NCI-H524 treated with DMSO at 0.1 percent for 48 hours (cell line): ENCODE data around the gene CLEC4M.
A peak's percentile ranks its signal among the peaks of the same experiment; 100 is the strongest.

ENCODE experiments used
- DNase-seq: peaks from one replicate; lab custom pipeline; 2025; lab: John Stamatoyannopoulos, UW

The CLEC4M gene, protein sequence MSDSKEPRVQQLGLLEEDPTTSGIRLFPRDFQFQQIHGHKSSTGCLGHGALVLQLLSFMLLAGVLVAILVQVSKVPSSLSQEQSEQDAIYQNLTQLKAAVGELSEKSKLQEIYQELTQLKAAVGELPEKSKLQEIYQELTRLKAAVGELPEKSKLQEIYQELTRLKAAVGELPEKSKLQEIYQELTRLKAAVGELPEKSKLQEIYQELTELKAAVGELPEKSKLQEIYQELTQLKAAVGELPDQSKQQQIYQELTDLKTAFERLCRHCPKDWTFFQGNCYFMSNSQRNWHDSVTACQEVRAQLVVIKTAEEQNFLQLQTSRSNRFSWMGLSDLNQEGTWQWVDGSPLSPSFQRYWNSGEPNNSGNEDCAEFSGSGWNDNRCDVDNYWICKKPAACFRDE

DNA sequence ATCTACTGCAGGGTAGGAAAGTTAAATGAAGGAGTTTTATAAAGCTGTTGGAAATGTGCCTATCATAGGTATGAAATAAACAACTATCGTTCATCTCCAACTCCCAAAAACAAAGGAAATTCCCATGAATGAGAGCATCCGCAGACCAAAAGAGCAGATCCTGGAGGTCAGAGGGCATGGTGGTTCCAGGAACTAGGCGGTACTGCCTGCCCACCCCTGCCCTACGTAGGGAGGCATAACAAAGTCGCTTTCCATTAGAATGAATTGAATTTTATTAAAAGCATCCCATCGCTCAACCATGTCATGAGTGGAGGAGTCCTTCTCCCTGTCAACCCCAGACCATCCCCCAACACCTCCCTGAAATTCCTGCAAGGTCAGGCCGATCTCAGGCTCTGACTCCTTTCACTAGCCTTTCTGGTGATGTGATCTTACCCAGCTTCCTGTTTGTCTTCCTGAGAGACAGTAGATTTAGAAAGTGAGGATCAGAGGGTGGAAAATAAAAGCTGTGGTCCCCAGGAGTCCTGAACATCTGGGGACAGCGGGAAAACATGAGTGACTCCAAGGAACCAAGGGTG is at the start of gene CLEC4M:
Gene CLEC4M (plus strand): TSS at position 525 of the 575 bp plus-strand sequence. CDS start 24 bp downstream, at position 549.
- DNase-seq = no peak

DNA sequence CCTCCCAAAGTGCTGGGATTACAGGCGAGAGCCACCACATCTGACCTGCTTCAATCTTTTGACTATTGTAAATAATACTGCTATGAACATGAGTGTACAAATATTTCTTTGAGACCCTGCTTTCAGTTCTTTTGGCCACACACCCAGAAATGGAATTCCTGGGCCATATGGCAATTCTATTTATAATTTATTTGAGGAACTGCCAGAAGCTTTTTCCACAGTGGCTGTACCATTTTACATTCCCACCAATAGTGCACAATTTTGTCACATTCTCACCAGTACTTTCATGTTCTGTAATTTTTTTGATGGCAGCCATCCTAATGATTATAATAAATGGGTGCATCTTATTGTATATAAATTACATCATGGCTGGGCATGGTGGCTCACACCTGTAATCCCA is 47.4 kb upstream of the CLEC4M start:
- no peak for DNase-seq

DNA sequence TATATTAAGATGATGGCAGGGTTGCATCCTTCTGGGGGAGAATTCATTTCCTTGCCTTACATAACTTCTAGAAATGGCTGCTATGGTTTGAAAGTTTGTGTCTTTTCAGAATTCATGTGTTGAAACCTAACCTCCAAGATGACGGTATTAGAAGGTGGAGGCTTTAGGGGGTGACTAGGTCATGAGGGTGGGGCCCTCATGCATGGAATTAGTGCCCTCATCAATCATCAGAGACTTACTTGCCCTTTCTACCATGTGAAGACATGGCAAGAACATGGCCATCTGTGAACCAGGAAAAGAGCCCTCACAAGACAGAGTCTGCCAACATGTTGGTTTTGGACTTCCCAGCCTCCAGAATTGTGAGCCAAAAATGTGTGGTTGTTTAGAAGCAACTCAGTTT is 46.3 kb upstream of the CLEC4M start:
- no peak for DNase-seq

DNA sequence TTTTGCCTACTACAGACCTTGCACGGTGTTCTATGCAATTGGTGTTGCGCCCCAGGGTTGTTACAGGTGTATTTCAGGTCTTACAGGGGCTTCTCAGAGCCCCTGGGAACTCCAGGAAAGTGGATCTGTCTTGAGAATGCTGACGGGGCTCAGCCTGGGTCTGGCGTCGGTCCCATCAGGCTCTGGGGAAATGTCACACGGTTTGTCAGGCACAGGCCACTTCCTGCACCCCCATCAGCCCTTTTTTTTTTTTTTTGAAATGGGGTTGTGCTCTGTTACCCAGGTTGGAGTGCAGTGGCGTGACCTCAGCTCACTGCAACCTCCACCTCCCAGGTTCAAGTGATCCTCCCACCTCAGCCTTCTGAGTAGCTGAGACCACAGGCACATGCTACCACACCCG is 44.4 kb upstream of the CLEC4M start:
- DNase-seq = no peak

DNA sequence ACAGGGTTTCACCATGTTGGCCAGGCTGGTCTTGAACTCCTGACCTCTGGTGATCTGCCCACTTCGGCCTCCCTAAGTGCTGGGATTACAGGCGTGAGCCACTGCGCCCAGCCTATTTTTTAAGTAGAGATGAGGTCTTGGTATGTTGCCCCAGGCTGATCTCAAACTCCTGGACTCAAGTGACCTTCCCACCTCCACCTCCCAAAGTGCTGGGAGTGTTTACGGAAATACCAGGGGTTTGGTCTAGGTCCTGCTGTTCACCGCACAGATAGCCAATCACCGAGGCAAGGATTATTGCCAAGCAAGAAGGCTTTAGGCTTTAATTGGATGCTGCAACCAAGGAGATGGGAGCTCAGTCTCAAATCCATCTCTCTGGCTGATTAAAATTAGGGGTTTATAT is 42.7 kb upstream of the CLEC4M start:
- DNase-seq = no peak

DNA sequence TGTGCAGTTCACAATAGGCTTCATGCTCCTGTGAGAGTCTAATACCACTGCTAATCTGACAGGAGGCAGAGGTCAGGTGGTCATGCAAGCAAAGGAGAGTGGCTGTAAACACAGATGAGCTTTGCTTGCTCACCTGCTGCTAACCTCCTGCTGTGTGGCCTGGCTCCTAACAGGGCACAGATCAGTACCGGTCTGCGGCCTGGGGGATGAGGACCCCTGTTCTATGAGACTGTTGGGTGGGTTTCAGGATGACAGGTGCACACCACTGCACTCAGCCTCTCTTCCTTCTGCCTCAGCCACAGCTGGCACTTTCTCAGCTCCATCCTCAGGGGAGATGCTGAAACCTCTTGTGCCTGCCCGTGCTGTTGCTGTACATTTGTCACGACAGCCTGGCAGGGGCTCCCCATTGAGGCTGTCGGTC is 40.8 kb upstream of the CLEC4M start:
- DNase-seq = peak; percentile 98

DNA sequence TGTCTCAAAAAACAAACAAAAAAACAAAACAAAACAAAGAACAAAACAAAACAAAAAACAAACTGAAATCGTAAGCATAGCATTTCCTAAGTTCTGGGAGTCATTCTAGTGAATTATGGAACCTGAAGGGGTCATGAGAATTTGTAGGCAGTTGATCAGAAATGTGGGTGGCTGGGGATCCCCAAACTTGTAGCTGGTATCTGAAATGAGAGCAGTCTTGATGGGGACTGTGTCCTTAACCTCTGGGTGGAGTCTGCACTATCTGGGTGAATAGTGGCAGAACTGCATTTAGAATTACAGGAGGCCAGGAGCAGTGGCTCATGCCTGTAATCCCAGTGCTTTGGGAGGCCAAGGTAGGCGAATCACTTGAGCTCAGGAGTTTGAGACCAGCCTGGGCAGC is 37.3 kb upstream of the CLEC4M start:
- DNase-seq = no peak

DNA sequence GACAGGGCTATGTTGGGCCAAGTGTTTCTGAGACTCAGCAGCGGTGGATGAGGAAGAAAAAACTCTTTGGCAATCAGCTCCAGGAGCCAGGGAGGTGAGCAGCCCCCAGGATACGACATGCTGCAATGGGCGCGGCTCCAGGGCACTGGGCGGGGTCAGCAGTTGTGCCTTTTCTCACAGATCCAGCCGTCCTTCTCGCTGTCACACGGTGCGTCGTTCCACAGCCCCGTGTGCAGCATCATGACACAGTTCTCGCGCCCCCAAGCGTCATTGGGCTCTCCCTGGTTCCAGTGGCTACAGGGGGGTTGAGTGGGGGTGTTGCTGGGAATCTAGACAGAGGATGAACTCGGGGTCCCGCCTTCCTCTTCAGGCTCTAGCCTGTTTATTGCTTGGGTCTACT is 33.8 kb upstream of the CLEC4M start:
- no peak for DNase-seq

DNA sequence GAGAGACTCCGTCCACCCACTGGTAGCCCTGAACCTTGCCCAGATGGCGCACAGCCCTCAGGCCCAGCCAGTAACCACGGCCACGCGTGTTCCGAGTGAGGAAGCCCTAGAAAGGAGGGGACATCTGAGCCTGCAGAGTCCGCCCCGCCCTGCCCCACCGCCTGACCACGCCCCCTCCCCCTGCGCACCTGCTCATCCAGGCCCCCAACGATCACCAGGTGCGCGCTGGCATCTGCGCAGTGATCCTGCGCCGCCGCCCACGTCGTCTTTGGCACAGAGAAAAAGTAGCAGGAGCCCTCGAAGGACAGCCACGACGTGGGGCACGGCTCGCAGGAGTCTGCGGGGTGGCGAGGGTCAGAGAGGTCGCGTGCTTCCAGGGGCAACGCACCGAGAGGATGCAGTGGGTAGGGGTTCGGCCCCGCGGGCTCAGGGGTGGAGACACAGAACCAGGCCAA is 33.2 kb upstream of the CLEC4M start:
- DNase-seq = no peak

DNA sequence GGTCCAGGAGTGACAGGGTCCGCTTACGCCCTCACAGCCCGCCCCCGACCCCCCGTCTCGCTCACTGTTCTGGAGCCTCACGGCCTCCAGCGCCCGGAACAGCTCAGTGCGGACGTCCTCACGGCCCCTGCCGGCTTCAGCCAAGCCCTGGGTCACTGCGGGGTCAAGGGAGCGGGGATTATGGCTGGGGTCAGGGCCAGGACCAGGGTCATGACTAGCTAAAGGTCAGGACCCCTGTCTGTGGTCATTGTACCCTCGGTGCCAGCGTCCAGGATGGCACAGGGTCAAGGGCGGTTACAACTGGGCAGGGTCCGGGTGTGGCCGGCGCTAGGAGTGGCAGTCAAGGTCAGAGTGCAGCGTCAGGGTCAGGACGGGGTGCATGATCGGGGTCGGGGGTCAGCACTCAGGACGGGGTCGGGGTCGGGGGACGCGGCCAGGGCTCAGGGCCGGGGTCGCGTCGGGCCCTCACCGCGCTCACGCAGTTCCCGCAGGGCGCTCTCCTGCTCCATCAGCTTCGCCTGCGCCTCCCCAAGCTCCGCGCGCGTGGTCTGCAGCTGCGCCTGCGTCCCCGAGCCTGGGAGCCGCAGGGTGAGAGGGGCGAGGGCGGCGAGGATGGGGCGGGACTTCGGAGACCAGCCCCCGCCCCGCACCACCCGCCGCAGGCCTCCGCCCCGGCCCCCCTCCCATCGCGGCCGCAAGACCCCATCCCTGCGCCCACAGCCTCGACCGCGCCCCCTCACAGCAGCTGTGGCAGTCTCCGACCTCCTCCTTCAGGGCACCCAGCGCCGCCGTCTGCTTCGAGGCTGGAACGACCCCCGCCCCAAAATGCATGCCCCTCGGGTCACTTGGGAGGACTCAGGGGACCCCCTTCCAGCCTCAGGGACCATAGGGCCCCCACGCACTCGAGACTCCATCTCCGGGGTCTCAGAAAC is 32.5 kb upstream of the CLEC4M start:
- DNase-seq = no peak

DNA sequence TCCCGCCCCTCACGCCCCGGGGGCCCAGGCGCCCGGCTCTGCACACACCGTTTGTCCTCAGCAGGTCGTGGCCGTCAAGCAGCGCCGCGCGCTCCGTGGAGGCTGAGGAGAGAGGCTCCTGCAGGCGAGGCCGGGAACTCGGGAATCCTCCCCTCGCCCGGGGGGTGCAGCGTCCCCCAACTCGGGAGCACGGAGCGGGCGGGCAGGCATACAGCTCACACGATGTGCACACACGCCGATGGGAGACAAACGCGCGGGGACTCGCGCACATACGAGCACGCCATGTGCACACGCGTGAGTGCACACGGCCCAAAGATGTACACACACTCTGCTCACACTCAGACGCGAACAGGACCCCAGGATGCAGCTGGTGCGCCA is 31.8 kb upstream of the CLEC4M start:
- no peak for DNase-seq

DNA sequence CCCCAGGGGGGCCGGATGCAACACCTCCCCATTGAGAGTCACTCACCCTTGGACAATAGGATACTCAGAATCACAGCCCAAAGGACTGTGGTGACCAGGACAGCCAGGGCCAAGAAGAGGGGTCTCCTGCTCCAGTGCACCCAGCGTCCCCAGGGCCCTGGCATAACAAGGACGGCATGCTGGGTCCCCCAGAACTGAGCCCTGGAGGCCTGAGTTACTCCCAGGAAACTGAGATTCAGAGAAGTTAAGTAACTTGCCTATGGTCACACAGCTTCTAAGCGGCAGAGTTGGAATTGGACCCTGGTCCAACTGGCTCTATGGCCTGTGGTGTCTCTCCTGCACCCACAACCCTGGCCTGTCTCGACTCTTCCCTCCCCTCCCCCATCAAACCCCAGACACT is 31.4 kb upstream of the CLEC4M start:
- no peak for DNase-seq

DNA sequence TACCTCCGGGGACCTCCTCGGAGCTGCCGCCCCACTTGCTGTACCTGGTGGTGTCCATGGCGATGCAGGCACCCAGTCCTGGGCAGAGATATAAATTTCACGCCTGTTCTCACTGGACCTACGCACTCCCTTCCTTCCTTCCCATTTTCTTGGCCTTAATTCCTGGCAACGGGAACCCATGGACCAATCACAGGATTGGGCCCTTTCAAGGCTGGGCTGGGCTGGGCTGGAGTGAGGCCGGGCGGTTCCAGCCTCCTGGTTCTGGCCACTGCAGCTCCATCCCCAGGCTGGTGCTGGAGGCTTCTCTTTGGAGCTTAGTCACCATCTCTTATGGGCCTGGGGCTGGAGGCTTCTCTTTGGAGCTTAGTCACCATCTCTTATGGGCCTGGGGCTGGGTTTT is 31.0 kb upstream of the CLEC4M start, which contains the start of gene CLEC4G:
Gene CLEC4G (minus strand): TSS at position 66 of the 400 bp plus-strand sequence. CDS start 8 bp downstream, at position 58.
- DNase-seq = no peak

DNA sequence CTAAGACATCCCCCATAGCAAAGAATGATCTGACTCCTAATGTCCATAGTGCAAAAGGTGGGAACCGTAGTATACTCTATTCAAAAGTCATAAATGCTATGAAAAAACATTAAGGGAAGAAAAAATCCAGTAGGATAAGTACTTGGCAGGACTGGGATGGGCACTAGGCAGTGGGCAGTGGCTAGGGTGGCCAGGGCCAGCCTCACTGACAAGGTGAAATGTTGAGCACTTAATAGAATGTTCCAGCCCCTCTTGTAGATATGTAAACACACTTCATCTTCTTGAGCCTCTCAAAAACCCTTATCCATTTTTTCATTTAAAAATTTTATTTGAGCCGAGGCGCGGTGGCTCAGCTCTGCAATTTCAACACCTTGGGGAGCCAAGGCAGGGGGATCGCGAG is 29.7 kb upstream of the CLEC4M start:
- DNase-seq = no peak

DNA sequence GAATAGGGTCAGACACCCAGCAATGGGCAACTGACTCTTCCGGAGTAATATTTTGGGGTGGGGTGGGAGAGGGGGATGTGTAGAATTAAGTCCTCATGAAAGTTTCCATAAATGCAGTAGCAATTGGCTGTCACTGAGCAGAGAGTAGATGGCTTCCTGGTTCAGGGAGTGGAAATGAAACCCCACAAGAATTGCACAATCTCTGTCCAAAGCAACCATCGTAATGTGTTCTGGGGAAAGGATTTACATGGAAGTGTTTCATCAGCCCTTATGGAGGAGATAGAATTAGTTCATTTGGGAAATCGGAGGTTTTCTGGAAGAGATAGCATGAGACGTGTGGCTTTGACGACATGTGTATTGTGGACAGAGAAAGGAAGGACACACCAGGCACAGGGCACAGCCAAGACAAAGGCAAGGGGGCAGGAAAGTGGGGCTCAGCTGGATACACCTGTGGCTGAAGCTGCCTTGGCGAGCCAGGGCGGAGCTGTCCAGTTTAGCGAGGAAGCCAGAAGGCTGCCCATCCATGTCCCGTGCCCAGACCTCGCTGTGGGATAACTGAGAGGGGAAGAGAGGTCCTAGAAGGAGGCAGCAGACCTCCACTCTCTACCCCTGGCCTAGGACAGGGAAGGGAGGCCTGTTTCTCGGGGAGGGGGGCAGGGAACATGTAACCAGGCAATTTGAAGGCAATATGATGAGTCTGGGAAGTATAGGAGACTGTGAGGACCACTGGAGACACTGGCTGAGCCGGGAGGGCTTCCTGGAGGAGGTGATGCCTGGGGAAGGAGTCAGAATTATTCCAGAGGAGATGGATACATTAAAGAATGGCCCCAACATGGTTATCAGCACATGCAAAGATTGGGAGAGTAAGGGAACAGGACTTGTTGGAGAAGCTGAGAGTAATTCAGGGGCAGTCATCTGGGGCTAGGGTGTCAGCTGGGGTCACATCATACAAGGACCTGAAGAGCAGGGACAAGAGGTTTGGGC is 28.5 kb upstream of the CLEC4M start:
- no peak for DNase-seq

DNA sequence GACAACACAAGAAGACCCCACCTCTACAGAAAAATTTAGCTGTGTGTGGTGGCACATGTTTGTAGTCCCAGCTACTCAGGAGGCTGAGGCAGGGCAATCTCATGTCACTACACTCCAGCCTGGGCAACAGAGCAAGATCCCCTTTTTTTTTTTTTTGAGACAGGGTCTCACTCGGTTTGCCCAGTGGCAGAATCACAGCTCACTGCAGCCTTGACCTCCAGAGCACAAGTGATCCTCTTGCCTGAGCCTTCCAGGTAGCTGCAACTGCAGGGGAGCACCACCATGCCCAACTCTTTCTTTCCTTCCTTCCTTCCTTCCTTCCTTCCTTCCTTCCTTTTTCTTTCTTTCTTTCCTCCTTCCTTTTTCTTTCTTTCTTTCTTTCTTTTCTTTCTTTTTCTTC is 26.9 kb upstream of the CLEC4M start:
- DNase-seq = no peak

DNA sequence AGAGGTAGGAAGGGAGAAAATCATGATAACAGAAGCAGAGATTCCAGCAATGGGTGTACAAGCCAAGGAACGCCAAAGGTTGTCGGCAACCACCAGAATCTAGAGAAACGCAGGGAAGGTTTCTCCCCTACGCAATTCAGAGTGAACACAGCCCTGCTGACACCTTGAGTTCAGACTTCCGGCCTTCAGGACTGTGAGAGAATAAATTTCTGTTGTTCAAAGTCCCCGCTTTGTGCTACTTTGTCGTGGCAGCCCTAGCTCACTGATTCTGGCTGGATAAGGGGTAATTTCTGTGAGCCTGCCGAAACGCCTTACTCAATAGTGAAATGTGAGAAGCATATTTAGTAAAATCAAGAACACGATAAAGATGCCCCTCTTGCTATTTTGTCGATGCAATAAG is 25.8 kb upstream of the CLEC4M start:
- DNase-seq = no peak

DNA sequence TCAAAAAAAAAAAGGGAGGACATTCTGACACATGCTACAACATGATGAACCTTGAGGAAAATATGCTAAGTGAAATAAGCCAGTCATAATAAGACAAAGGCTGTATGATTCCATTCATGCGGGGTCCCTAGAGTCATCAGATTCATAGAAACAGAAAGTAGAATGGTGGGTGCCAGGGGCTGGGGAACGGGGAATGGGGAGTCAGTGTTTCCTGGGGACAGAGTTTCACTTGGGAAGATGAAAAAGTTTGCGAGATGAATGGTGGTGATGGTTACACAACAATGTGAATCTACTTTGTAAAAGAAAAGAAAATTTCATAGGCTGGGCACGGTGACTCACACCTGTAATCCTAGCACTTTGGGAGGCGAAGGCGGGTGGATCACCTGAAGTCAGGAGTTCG is 25.0 kb upstream of the CLEC4M start:
- no peak for DNase-seq

DNA sequence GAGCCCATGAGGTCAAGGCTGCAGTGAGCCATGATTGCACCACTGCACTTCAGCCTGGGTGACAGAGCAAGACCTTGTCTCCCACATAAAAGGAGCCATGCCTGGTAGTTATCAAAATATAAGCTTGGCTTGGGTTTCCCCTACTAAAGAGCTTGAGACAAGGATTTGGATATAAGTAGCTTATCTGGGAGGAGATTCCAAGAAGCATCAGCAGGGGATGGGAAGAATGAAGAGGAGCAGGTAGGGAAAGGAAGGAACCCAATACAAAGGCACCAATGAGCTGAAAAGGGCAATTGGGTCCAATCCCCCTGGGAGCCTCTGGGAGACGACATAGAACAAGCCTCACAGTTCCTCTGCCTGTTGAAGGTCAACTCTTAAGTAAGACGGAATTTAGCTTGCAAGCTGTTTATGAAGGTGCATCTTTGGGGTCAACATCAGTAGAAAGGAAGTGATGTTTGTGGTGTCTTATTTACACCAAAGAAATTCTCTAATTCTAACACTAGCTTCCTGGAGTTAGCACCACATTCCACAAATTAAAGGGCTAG is 23.8 kb upstream of the CLEC4M start:
- no peak for DNase-seq

DNA sequence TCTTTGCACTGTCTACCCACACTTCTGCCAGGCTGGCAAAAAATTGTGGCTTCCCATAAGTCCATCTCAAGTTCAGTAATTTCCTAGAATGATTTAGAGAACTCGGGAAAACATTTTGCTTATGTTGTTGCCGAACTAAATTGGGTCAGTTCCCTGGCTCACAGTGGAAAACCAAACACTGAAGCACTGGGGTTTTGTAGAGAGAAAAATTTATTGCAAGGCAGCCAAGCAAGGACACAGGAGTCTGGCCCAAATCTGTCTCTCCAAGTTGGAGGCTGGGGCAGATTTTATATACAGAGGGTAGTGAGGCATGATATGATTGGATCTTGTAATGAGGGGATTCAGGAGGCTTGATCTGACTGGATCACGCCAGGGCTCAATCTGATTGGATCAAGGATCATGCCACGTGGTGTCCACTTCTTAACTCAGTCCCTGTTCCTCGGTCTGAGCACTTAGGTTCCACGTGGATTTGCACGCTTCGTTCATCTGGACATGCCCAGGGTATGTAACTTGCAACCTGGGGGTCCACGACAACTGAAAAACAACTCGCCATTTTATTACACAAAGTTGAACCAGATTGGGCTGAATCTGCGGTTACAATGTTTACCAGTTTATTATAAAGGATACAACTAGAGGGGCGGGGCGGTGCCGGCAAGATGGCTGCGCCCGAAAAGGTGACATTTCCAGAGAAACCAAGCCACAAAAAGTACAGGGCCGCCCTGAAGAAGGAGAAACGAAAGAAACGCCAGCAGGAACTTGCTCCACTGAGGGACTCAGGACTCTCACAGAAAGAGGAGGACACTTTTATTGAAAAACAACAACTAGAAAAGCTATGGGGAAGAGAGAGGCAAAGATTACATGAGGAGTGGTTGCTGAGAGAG is 23.0 kb upstream of the CLEC4M start:
- no peak for DNase-seq
